KOPT-K1 (cell line): ENCODE data around the gene EDC4.

Experiments
- H3K27ac ChIP-seq: fragments of 200-600 bp; sonication (generic); 2 replicates; pipeline ENCODE4 v1.5.1; 2016; ENCODE audit warnings: antibody characterized with exemption, mild to moderate bottlenecking, low read depth, low read length; ENCODE audit not compliant: poor library complexity, severe bottlenecking
- H3K36me3 ChIP-seq: fragments of 200-600 bp; sonication (generic); 2 replicates; pipeline ENCODE4 v1.5.1; 2017; ENCODE audit warnings: antibody characterized with exemption, mild to moderate bottlenecking, low read length, moderate library complexity; ENCODE audit not compliant: insufficient read depth
- H3K9me3 ChIP-seq: fragments of 200-600 bp; sonication (generic); 2 replicates; pipeline ENCODE4 v1.5.1; 2017; ENCODE audit warnings: antibody characterized with exemption, low read length, mild to moderate bottlenecking; ENCODE audit not compliant: insufficient read depth, poor library complexity, severe bottlenecking

Gene EDC4

GRCh38 chr16:67926181-67926750, 53.4 kb downstream of the EDC4 start:
- Histone ChIP-seq H3K9me3 (no peaks in the 10 kb centered on the region), H3K36me3 (peaks cover 74% of the 10 kb centered on the region), H3K27ac (no peak overlapping the region)

- Histone ChIP-seq H3K36me3 (peaks cover 81% of the 10 kb centered on the region), H3K27ac (no peak overlapping the region), H3K9me3 (no peaks in the 10 kb centered on the region)
Measured at GRCh38 chr16:67927131-67927941, 54.5 kb downstream of the EDC4 start.

GRCh38 chr16:67928147-67928546, 55.3 kb downstream of the EDC4 start:
- Histone ChIP-seq H3K27ac (no peak overlapping the region), H3K36me3 (peaks cover 84% of the 10 kb centered on the region), H3K9me3 (no peaks in the 10 kb centered on the region)

- Histone ChIP-seq H3K27ac (no peak overlapping the region), H3K36me3 (peaks cover 82% of the 10 kb centered on the region)
Measured at GRCh38 chr16:67928561-67929364, 55.9 kb downstream of the EDC4 start.

GRCh38 chr16:67930191-67930590, 57.3 kb downstream of the EDC4 start:
- no peak overlapping the region for H3K27ac ChIP-seq
- no peaks in the 10 kb centered on the region for H3K9me3 ChIP-seq
- peaks cover 87% of the 10 kb centered on the region for H3K36me3 ChIP-seq

More at GRCh38 chr16:67928561-67929364, 55.9 kb downstream of the EDC4 start:
- H3K9me3 ChIP-seq = no peaks in the 10 kb centered on the region

GRCh38 chr16:67930678-67931211, 57.9 kb downstream of the EDC4 start:
- H3K27ac ChIP-seq = no peak overlapping the region
- no peaks in the 10 kb centered on the region for H3K9me3 ChIP-seq
- peaks cover 90% of the 10 kb centered on the region for H3K36me3 ChIP-seq
